DOHH2 (cell line): ENCODE results near the gene TCF12.

ENCODE experiments used
- H3F3A ChIP-seq: fragments of 200-600 bp; sonication (generic), shearing (Covaris generic); 2 replicates; pipeline ENCODE4 v1.6.0; 2016; ENCODE audit warnings: antibody characterized with exemption, mild to moderate bottlenecking; ENCODE audit not compliant: control insufficient read depth, insufficient read depth
- H3K27ac ChIP-seq: fragments of 200-600 bp; sonication (generic); 2 replicates; pipeline ENCODE4 v1.5.1; 2014; ENCODE audit warnings: low read depth, mild to moderate bottlenecking, low read length, moderate library complexity
- H3K27me3 ChIP-seq: fragments of 200-600 bp; sonication (generic); 2 replicates; pipeline ENCODE4 v1.6.1; 2014; ENCODE audit warnings: mild to moderate bottlenecking, low read length, mixed read lengths; ENCODE audit not compliant: control insufficient read depth
- H3K36me3 ChIP-seq: fragments of 200-600 bp; sonication (generic); 2 replicates; pipeline ENCODE4 v1.6.1; 2014; ENCODE audit warnings: mild to moderate bottlenecking, low read length, moderate library complexity, mixed read lengths; ENCODE audit not compliant: control insufficient read depth
- H3K4me1 ChIP-seq: fragments of 200-600 bp; sonication (generic); 2 replicates; pipeline ENCODE4 v1.6.1; 2014; ENCODE audit warnings: mild to moderate bottlenecking, low read length, mixed read lengths; ENCODE audit not compliant: control insufficient read depth
- H3K4me2 ChIP-seq: fragments of 200-600 bp; sonication (generic); 2 replicates; pipeline ENCODE4 v1.6.0; 2014; ENCODE audit warnings: mild to moderate bottlenecking, low read length, moderate library complexity
- H3K4me3 ChIP-seq: fragments of 200-600 bp; sonication (generic); 2 replicates; pipeline ENCODE4 v1.5.1; 2014; ENCODE audit warnings: mild to moderate bottlenecking, low read length, mixed read lengths
- H3K79me2 ChIP-seq: fragments of 200-600 bp; sonication (generic); 2 replicates; pipeline ENCODE4 v1.6.1; 2014; ENCODE audit warnings: mild to moderate bottlenecking, low read length, mixed read lengths; ENCODE audit not compliant: control insufficient read depth
- H3K9me2 ChIP-seq: fragments of 200-600 bp; sonication (generic); replicated peaks from 2 replicates; pipeline ENCODE4 v1.6.1; 2014; ENCODE audit warnings: mild to moderate bottlenecking, low read length, mixed read lengths; ENCODE audit not compliant: control insufficient read depth
- H3K9me3 ChIP-seq: fragments of 200-600 bp; sonication (generic); 2 replicates; pipeline ENCODE4 v1.6.1; 2014; ENCODE audit warnings: antibody characterized with exemption, low read length, mixed read lengths; ENCODE audit not compliant: control insufficient read depth, insufficient read depth
- H4K20me1 ChIP-seq: fragments of 200-600 bp; sonication (generic); 2 replicates; pipeline ENCODE4 v1.6.0; 2014; ENCODE audit warnings: low read depth, mild to moderate bottlenecking, antibody characterized with exemption, low read length, moderate library complexity; ENCODE audit not compliant: control insufficient read depth, insufficient read depth
- CTCF ChIP-seq: fragments of 200-600 bp; sonication (generic); IDR thresholded peaks from one replicate; pipeline ENCODE4 v1.5.1; 2014; ENCODE audit warnings: antibody characterized with exemption, mild to moderate bottlenecking, low read depth, low read length; ENCODE audit not compliant: poor library complexity, severe bottlenecking
- EZH2phosphoT487 ChIP-seq: fragments of 200-600 bp; sonication (generic); IDR thresholded peaks from 2 replicates; pipeline ENCODE4 v1.6.1; 2017; ENCODE audit warnings: borderline replicate concordance, mild to moderate bottlenecking, antibody characterized with exemption, low read length, moderate library complexity, mixed read lengths

The TCF12 gene

GRCh38 chr15:56946150-56946549 is 27.7 kb downstream of the TCF12 start:
- Histone ChIP-seq H3K4me3 (no peak overlapping the region), H3F3A (no peaks in the 10 kb centered on the region), H3K36me3 (peaks cover 58% of the 10 kb centered on the region), H3K79me2 (peaks cover 98% of the 10 kb centered on the region), H4K20me1 (0 out of 2 replicates have a peak, but pooled peaks cover 6% of the 10 kb centered on the region), H3K4me2 (no peak overlapping the region), H3K27ac (no peak overlapping the region), H3K4me1 (no peaks in the 10 kb centered on the region), H3K9me2 (no peaks in the 10 kb centered on the region), H3K9me3 (peaks cover 6% of the 10 kb centered on the region; the same call in 1 of the 2 replicates), H3K27me3 (no peaks in the 10 kb centered on the region)
- TF ChIP-seq CTCF (no peak), EZH2phosphoT487 (no peak)

GRCh38 chr15:56948000-56948763 is 29.7 kb downstream of the TCF12 start:
- TF ChIP-seq CTCF (no peak), EZH2phosphoT487 (no peak)
- Histone ChIP-seq H3K79me2 (peaks cover 98% of the 10 kb centered on the region), H3K36me3 (peaks cover 48% of the 10 kb centered on the region), H4K20me1 (no peaks in the 10 kb centered on the region), H3K27ac (no peak overlapping the region), H3K9me2 (no peaks in the 10 kb centered on the region), H3K9me3 (peaks cover 6% of the 10 kb centered on the region; the same call in 1 of the 2 replicates), H3K4me3 (no peak overlapping the region), H3K27me3 (no peaks in the 10 kb centered on the region), H3K4me1 (no peaks in the 10 kb centered on the region), H3K4me2 (no peak overlapping the region), H3F3A (no peaks in the 10 kb centered on the region)

- TF ChIP-seq EZH2phosphoT487 (no peak), CTCF (no peak)
- Histone ChIP-seq H3K79me2 (peaks cover 98% of the 10 kb centered on the region), H3K9me2 (no peaks in the 10 kb centered on the region), H3K4me3 (no peak overlapping the region), H3K9me3 (peaks cover 6% of the 10 kb centered on the region; the same call in 1 of the 2 replicates), H3F3A (no peaks in the 10 kb centered on the region), H3K4me1 (no peaks in the 10 kb centered on the region), H3K27ac (no peak overlapping the region), H3K36me3 (peaks cover 44% of the 10 kb centered on the region), H4K20me1 (no peaks in the 10 kb centered on the region), H3K4me2 (no peak overlapping the region), H3K27me3 (no peaks in the 10 kb centered on the region)
These were observed 30.3 kb downstream of the TCF12 start for GRCh38 chr15:56948764-56949101.
